KOPT-K1 (cell line): Measurements from ENCODE around the gene INAFM2.

ENCODE experiments used
- H3K27ac ChIP-seq: fragments of 200-600 bp; sonication (generic); 2 replicates; pipeline ENCODE4 v1.5.1; 2016; ENCODE audit warnings: antibody characterized with exemption, mild to moderate bottlenecking, low read depth, low read length; ENCODE audit not compliant: poor library complexity, severe bottlenecking
- H3K36me3 ChIP-seq: fragments of 200-600 bp; sonication (generic); 2 replicates; pipeline ENCODE4 v1.5.1; 2017; ENCODE audit warnings: antibody characterized with exemption, mild to moderate bottlenecking, low read length, moderate library complexity; ENCODE audit not compliant: insufficient read depth
- H3K9me3 ChIP-seq: fragments of 200-600 bp; sonication (generic); 2 replicates; pipeline ENCODE4 v1.5.1; 2017; ENCODE audit warnings: antibody characterized with exemption, low read length, mild to moderate bottlenecking; ENCODE audit not compliant: insufficient read depth, poor library complexity, severe bottlenecking

Gene INAFM2

GRCh38 chr15:40347559-40348473, 24.3 kb downstream of the INAFM2 start:
- Histone ChIP-seq H3K27ac (no peak overlapping the region), H3K36me3 (no peaks in the 10 kb centered on the region), H3K9me3 (no peaks in the 10 kb centered on the region)

- Histone ChIP-seq H3K36me3 (no peaks in the 10 kb centered on the region), H3K9me3 (no peaks in the 10 kb centered on the region), H3K27ac (no peak overlapping the region)
These were observed 25.0 kb downstream of the INAFM2 start for GRCh38 chr15:40348474-40348870.

GRCh38 chr15:40349163-40349562, 25.7 kb downstream of the INAFM2 start:
- Histone ChIP-seq H3K9me3 (no peaks in the 10 kb centered on the region), H3K36me3 (no peaks in the 10 kb centered on the region), H3K27ac (no peak overlapping the region)

GRCh38 chr15:40352281-40352901, 28.9 kb downstream of the INAFM2 start:
- H3K27ac ChIP-seq: no peak overlapping the region
- H3K9me3 ChIP-seq: no peaks in the 10 kb centered on the region
- H3K36me3 ChIP-seq: no peaks in the 10 kb centered on the region

GRCh38 chr15:40353697-40354096, 30.2 kb downstream of the INAFM2 start:
- H3K36me3 ChIP-seq: no peaks in the 10 kb centered on the region
- no peak overlapping the region for H3K27ac ChIP-seq
- no peaks in the 10 kb centered on the region for H3K9me3 ChIP-seq

GRCh38 chr15:40354408-40355171, 31.1 kb downstream of the INAFM2 start:
- no peaks in the 10 kb centered on the region for H3K9me3 ChIP-seq
- no peak overlapping the region for H3K27ac ChIP-seq
- H3K36me3 ChIP-seq: no peaks in the 10 kb centered on the region

GRCh38 chr15:40355976-40356585, 32.6 kb downstream of the INAFM2 start:
- H3K9me3 ChIP-seq: no peaks in the 10 kb centered on the region
- H3K36me3 ChIP-seq: no peaks in the 10 kb centered on the region

GRCh38 chr15:40357246-40357645, 33.8 kb downstream of the INAFM2 start:
- Histone ChIP-seq H3K9me3 (no peaks in the 10 kb centered on the region), H3K27ac (no peak overlapping the region), H3K36me3 (no peaks in the 10 kb centered on the region)

More at GRCh38 chr15:40355976-40356585, 32.6 kb downstream of the INAFM2 start:
- no peak overlapping the region for H3K27ac ChIP-seq

- Histone ChIP-seq H3K36me3 (no peaks in the 10 kb centered on the region), H3K27ac (no peak within 1 kb of the TSS), H3K9me3 (no peaks in the 10 kb centered on the region)
These were observed 34.4 kb downstream of the INAFM2 start, which contains the start of gene DISP2 for GRCh38 chr15:40357723-40358470. TSS of gene DISP2 (plus strand) at chr15:40358219. CDS start at chr15:40358322, 103 bp downstream.

GRCh38 chr15:40358471-40359353, 35.2 kb downstream of the INAFM2 start:
- Histone ChIP-seq H3K36me3 (no peaks in the 10 kb centered on the region), H3K27ac (no peak overlapping the region)

GRCh38 chr15:40360015-40360414, 36.5 kb downstream of the INAFM2 start:
- no peak overlapping the region for H3K27ac ChIP-seq
- no peaks in the 10 kb centered on the region for H3K36me3 ChIP-seq
- no peaks in the 10 kb centered on the region for H3K9me3 ChIP-seq

More at GRCh38 chr15:40358471-40359353, 35.2 kb downstream of the INAFM2 start:
- H3K9me3 ChIP-seq: no peaks in the 10 kb centered on the region

- no peaks in the 10 kb centered on the region for H3K9me3 ChIP-seq
- H3K27ac ChIP-seq: no peak overlapping the region
- H3K36me3 ChIP-seq: no peaks in the 10 kb centered on the region
These were observed 38.1 kb downstream of the INAFM2 start for GRCh38 chr15:40361640-40362039.

- H3K27ac ChIP-seq: no peak overlapping the region
- H3K36me3 ChIP-seq: no peaks in the 10 kb centered on the region
These were observed 40.1 kb downstream of the INAFM2 start for GRCh38 chr15:40363611-40364010.

More at GRCh38 chr15:40363611-40364010, 40.1 kb downstream of the INAFM2 start:
- H3K9me3 ChIP-seq: no peaks in the 10 kb centered on the region
